Measurements from ENCODE around the gene RUNX1. TPM values are rescaled to one million over a fixed set of nuclear protein-coding genes. Genes with fewer than 3 reads are reported as not detected.

RUNX1 gene
- polyA plus RNA-seq (2013, experiment 1 of 2), result 7.3 TPM
- polyA plus RNA-seq (2013, experiment 2 of 2), result 5.3 TPM

DNA sequence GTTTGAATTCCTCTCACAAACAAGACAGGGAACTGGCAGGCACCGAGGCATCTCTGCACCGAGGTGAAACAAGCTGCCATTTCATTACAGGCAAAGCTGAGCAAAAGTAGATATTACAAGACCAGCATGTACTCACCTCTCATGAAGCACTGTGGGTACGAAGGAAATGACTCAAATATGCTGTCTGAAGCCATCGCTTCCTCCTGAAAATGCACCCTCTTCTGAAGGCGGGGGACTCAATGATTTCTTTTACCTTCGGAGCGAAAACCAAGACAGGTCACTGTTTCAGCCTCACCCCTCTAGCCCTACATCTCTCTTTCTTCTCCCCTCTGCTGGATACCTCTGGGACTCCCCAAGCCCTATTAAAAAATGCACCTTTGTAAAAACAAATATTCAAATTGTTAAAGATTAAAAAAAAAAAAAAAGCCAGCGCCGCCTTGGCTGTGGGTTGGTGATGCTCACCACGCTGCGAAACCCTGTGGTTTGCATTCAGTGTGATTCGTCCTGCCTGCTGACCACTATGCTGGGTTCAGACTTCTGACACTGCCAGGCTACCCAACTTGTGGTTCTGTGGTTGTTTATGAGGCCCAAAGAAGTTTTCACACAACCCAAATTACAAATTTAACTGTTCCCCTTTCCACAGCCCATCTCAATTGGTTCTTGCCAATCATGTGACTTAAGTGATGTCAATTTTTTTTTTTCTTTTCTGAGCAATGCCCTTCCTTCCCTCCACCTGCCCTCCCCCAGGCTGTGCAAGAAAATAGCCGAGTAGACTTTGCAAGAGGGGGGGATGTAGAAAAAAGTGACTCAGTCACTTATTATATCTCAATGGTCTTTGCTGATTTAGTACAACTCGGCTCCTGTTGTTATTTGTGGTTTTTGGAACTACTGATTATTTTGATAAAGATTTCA, at the start of gene RUNX1:
Gene RUNX1 (minus strand): TSS at position 597 of the 912 bp plus-strand sequence.
- Histone ChIP-seq H3K27ac (ENCODE audit: low read depth, low read length, severe bottlenecking) (no peak within 1 kb of the TSS), H3K36me3 (ENCODE audit: control insufficient read depth, insufficient read depth, low read length) (no peaks in the 10 kb centered on the region), H3K4me3 (ENCODE audit: extremely low read depth, insufficient read depth, low read length, poor library complexity, severe bottlenecking) (no peak within 1 kb of the TSS), H3K9me3 (ENCODE audit: control insufficient read depth, low read length) (peaks cover 12% of the 10 kb centered on the region), H3K4me1 (ENCODE audit: control insufficient read depth, insufficient read depth, low read length, poor library complexity, severe bottlenecking) (peaks cover 37% of the 10 kb centered on the region)
- WGBS, 2 experiments (ENCODE audit: insufficient coverage in 2 of 2), result 94% methylated on average over 6 of the region's 14 CpGs

DNA sequence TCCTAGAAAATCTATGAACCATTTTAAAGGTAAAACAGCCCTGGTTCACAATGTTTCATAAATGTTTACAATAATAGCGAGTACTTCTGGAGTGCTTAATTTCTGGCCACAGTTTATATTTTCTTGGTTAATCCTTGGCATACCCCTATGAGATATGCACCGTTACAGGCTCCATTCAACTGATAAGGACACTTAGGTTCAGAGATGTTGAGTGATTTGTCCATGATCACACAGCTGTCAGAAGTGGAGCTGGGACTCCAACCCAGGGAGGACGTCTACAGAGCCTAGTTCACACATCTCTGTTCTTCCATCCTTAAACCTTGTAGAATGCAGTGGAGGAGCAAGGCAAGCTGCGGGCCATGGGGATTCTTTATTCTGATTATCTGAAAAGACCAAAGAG, 48.4 kb upstream of the RUNX1 start:
- Histone ChIP-seq H3K27ac (ENCODE audit: low read depth, low read length, severe bottlenecking) (no peak overlapping the region), H3K4me1 (ENCODE audit: control insufficient read depth, insufficient read depth, low read length, poor library complexity, severe bottlenecking) (no peaks in the 10 kb centered on the region), H3K36me3 (ENCODE audit: control insufficient read depth, insufficient read depth, low read length) (no peaks in the 10 kb centered on the region), H3K4me3 (ENCODE audit: extremely low read depth, insufficient read depth, low read length, poor library complexity, severe bottlenecking) (no peak overlapping the region), H3K9me3 (ENCODE audit: control insufficient read depth, low read length) (no peaks in the 10 kb centered on the region)
- WGBS, 2 experiments (ENCODE audit: insufficient coverage in 2 of 2), result 80 to 100% methylated on average over 2 of the region's 4 CpGs

DNA sequence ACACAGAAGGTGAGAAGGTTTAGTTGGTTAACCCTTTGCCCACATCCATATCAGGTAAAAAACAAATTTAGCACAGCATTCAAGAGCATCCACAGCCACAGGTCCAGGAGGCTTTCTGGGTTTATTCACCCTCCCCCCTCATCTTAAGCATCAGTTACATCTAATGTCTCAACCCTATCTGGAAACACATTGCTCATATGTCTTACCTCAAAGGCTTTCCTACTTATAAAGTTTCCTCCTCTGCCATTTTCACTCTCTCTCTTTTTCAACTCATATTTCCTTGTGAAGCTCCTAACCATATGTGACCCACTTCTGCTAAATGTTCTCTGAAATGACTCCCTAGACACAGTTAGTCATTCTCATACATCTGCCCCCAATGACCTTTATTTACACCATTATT, 47.9 kb upstream of the RUNX1 start:
- no peaks in the 10 kb centered on the region for H3K9me3 ChIP-seq (ENCODE audit: control insufficient read depth, low read length)
- no peak overlapping the region for H3K4me3 ChIP-seq (ENCODE audit: extremely low read depth, insufficient read depth, low read length, poor library complexity, severe bottlenecking)
- no peak overlapping the region for H3K27ac ChIP-seq (ENCODE audit: low read depth, low read length, severe bottlenecking)
- no peaks in the 10 kb centered on the region for H3K36me3 ChIP-seq (ENCODE audit: control insufficient read depth, insufficient read depth, low read length)
- no peaks in the 10 kb centered on the region for H3K4me1 ChIP-seq (ENCODE audit: control insufficient read depth, insufficient read depth, low read length, poor library complexity, severe bottlenecking)

DNA sequence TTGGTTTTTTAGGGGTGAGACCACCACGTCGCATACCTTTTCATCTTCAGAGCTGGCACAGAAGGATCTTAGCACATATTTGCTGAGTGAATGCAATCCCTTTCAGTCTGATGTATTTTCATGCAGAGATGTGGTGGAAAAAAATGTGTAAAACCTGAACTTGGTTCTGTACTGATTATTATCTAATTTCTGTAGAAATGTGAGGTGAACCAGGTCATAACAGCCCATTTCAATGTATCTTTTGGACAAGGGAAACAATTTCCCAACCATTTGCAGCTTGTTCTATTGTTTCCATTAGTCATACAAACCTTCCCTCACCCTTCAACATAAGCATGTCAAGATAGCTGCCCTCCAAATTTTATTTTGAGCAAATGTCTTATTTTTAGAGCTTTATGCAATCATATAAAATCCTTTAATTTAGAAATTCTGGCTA, 46.8 kb upstream of the RUNX1 start:
- Histone ChIP-seq H3K4me3 (ENCODE audit: extremely low read depth, insufficient read depth, low read length, poor library complexity, severe bottlenecking) (no peak overlapping the region), H3K4me1 (ENCODE audit: control insufficient read depth, insufficient read depth, low read length, poor library complexity, severe bottlenecking) (no peaks in the 10 kb centered on the region), H3K27ac (ENCODE audit: low read depth, low read length, severe bottlenecking) (no peak overlapping the region), H3K36me3 (ENCODE audit: control insufficient read depth, insufficient read depth, low read length) (no peaks in the 10 kb centered on the region), H3K9me3 (ENCODE audit: control insufficient read depth, low read length) (no peaks in the 10 kb centered on the region)
- WGBS, 2 experiments (ENCODE audit: insufficient coverage in 2 of 2), result no CpG with 5 or more reads among the region's 2 CpGs

DNA sequence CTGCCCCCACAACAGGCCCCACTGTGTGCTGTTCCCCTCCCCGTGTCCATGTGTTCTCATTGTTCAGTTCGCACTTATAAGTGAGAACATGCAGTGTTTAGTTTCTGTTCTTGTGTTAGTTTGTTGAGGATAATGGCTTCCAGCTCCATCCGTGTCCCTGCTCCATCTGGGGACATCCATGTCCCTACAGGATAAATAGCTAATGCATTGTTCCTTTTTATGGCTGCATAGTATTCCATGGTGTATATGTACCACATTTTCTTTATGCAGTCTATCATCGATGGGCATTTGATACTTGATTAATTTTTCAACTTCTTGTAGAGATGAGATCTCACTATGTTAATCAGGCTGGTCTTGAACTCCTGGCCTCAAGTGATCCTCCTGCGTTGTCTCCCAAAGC, 44.4 kb upstream of the RUNX1 start:
- Histone ChIP-seq H3K4me3 (ENCODE audit: extremely low read depth, insufficient read depth, low read length, poor library complexity, severe bottlenecking) (no peak overlapping the region), H3K4me1 (ENCODE audit: control insufficient read depth, insufficient read depth, low read length, poor library complexity, severe bottlenecking) (no peaks in the 10 kb centered on the region), H3K27ac (ENCODE audit: low read depth, low read length, severe bottlenecking) (no peak overlapping the region), H3K36me3 (ENCODE audit: control insufficient read depth, insufficient read depth, low read length) (no peaks in the 10 kb centered on the region), H3K9me3 (ENCODE audit: control insufficient read depth, low read length) (no peaks in the 10 kb centered on the region)
- 100% methylated on average over 1 to 2 of the region's 5 CpGs for WGBS, 2 experiments (ENCODE audit: insufficient coverage in 2 of 2)

DNA sequence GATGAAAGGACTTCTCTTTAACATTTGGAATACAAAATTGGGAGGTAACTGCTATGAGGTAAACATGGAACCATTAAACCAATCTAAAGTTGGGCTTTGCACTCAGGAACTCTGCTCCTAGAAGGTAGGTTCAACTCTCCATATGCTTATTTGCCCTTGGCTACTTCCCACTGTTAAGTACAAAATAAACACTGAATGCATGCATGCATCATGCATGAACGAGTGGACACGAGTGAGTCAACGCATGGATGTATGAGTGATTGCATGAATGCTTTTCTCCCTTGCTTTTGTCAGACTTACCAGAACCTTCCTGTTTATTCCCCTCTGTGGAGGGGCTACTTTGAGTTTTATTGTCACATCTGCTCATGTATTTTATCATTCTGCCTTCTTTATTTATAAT, 42.4 kb upstream of the RUNX1 start:
- H3K27ac ChIP-seq (ENCODE audit: low read depth, low read length, severe bottlenecking), result no peak overlapping the region
- peaks cover 7% of the 10 kb centered on the region for H3K4me1 ChIP-seq (ENCODE audit: control insufficient read depth, insufficient read depth, low read length, poor library complexity, severe bottlenecking)
- H3K36me3 ChIP-seq (ENCODE audit: control insufficient read depth, insufficient read depth, low read length), result no peaks in the 10 kb centered on the region
- no peaks in the 10 kb centered on the region for H3K9me3 ChIP-seq (ENCODE audit: control insufficient read depth, low read length)
- no peak overlapping the region for H3K4me3 ChIP-seq (ENCODE audit: extremely low read depth, insufficient read depth, low read length, poor library complexity, severe bottlenecking)
- 90 to 100% methylated on average over 1 to 3 of the region's 3 CpGs for WGBS, 2 experiments (ENCODE audit: insufficient coverage in 2 of 2)

DNA sequence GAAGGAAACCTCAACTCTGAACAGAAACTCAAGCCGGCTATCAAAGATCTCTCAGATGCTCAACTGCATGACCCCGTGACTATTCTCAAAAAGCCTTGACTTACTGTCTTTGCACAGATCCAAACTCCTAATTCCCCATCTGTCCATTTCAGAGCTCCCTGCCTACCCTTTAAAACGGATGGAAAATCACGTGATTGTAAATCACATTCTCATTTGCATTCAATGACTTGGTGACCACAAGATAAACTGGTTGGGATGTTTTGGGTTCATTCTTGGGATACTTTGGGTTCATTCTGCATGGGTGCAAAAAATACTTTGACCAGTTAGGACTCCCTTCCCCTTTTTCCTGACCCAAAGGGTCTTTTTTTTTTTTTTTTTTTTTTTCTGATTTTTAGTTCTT, 41.3 kb upstream of the RUNX1 start:
- H3K27ac ChIP-seq (ENCODE audit: low read depth, low read length, severe bottlenecking), result no peak overlapping the region
- H3K36me3 ChIP-seq (ENCODE audit: control insufficient read depth, insufficient read depth, low read length), result no peaks in the 10 kb centered on the region
- no peak overlapping the region for H3K4me3 ChIP-seq (ENCODE audit: extremely low read depth, insufficient read depth, low read length, poor library complexity, severe bottlenecking)
- H3K4me1 ChIP-seq (ENCODE audit: control insufficient read depth, insufficient read depth, low read length, poor library complexity, severe bottlenecking), result peaks cover 10% of the 10 kb centered on the region
- H3K9me3 ChIP-seq (ENCODE audit: control insufficient read depth, low read length), result no peaks in the 10 kb centered on the region
- WGBS, 2 experiments (ENCODE audit: insufficient coverage in 2 of 2), result 64 to 71% methylated on average over 3 to 4 of the region's 4 CpGs

DNA sequence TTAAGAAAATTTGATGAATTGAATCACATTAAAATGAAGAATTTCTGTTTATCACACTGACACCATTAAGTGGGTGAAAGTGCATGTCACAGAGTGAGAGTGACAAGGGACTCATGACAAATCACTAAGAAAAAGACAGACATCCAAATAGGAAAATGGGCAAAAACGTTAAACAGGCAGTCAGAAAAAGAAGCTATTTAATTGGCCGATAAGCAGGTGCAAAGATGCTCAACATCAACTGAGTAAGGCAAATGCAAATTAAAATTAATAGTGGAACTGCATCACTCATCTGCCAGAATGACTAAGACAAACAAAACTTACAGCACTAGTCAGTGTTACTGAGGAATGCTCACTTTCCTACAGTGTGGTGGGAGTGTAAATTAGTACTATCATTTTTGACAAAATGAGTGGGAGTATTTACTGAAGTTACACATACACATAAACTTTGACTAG, 39.2 kb upstream of the RUNX1 start:
- 100% methylated on average over 2 of the region's 2 CpGs for WGBS, 2 experiments (ENCODE audit: insufficient coverage in 2 of 2)
- no peak overlapping the region for H3K4me3 ChIP-seq (ENCODE audit: extremely low read depth, insufficient read depth, low read length, poor library complexity, severe bottlenecking)

DNA sequence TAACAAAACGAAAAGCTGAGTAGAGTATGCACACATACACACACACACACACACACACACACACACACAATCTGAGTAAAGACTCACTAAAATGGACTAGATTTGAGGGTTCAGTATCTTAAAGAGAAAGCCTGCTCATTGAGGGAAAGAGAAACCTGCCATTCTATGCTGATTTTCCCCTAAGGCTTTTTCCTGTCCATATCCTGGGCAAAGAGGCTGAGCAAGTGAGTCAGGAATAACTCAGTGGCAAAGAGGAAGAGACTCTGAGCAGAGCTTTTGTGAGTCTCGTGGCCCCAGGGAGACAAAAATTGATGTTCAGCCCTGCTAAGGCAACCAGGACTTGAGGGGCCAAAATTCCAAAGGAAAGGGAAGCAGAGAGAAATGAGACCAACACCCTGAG, 37.3 kb upstream of the RUNX1 start:
- H3K9me3 ChIP-seq (ENCODE audit: control insufficient read depth, low read length), result peaks cover 16% of the 10 kb centered on the region
- H3K4me3 ChIP-seq (ENCODE audit: extremely low read depth, insufficient read depth, low read length, poor library complexity, severe bottlenecking), result no peak overlapping the region
- peak overlapping the region; percentile 55 for H3K27ac ChIP-seq (ENCODE audit: low read depth, low read length, severe bottlenecking)
- peaks cover 10% of the 10 kb centered on the region for H3K4me1 ChIP-seq (ENCODE audit: control insufficient read depth, insufficient read depth, low read length, poor library complexity, severe bottlenecking)
- no peaks in the 10 kb centered on the region for H3K36me3 ChIP-seq (ENCODE audit: control insufficient read depth, insufficient read depth, low read length)
- WGBS, 2 experiments (ENCODE audit: insufficient coverage in 2 of 2), result 64 to 89% methylated on average over 1 of the region's 2 CpGs

More for the DNA sequence above, 39.2 kb upstream of the RUNX1 start:
- no peaks in the 10 kb centered on the region for H3K36me3 ChIP-seq (ENCODE audit: control insufficient read depth, insufficient read depth, low read length)
- peaks cover 8% of the 10 kb centered on the region for H3K9me3 ChIP-seq (ENCODE audit: control insufficient read depth, low read length)
- peaks cover 10% of the 10 kb centered on the region for H3K4me1 ChIP-seq (ENCODE audit: control insufficient read depth, insufficient read depth, low read length, poor library complexity, severe bottlenecking)
- H3K27ac ChIP-seq (ENCODE audit: low read depth, low read length, severe bottlenecking), result no peak overlapping the region

DNA sequence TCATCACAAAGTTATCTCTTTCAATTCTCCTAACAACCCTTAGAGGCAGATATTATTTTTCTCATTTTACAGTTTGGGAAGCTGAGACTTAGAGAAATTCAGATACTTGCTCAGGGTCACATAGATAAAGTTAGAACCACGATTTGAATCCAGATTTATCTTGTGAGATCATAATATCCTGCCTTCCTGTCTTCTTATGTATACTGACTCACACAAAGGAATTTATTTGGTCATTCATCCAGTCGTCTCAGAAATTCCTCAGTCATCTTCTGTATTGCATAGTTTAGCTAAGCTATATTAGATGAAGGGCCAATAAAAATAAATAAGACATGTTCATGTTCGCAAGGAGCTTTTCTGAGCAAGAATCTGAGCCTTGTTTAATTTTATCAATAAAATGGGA, 35.8 kb upstream of the RUNX1 start:
- no peaks in the 10 kb centered on the region for H3K36me3 ChIP-seq (ENCODE audit: control insufficient read depth, insufficient read depth, low read length)
- 78 to 100% methylated on average over 1 of the region's 3 CpGs for WGBS, 2 experiments (ENCODE audit: insufficient coverage in 2 of 2)
- no peak overlapping the region for H3K4me3 ChIP-seq (ENCODE audit: extremely low read depth, insufficient read depth, low read length, poor library complexity, severe bottlenecking)
- H3K9me3 ChIP-seq (ENCODE audit: control insufficient read depth, low read length), result peaks cover 16% of the 10 kb centered on the region
- H3K27ac ChIP-seq (ENCODE audit: low read depth, low read length, severe bottlenecking), result no peak overlapping the region
- peaks cover 10% of the 10 kb centered on the region for H3K4me1 ChIP-seq (ENCODE audit: control insufficient read depth, insufficient read depth, low read length, poor library complexity, severe bottlenecking)

DNA sequence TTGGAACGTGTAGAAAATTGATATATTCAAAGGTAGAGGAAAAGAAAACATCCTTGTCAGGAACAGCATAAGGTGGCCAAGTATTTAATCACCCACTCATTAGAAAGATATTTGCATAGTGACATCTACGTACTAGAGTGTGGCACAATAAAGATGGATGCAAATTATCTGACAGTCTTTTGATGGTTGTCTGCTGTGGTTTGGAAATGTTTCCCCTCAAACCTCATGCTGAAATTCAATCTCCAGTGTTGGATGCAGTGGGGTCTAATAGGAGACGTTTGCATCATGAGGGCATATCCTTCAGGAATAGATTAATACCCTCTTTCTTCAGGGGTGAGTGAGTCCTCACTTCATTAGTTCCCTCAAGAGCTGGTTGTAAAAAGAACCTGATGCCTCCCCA, 34.1 kb upstream of the RUNX1 start:
- Histone ChIP-seq H3K4me1 (ENCODE audit: control insufficient read depth, insufficient read depth, low read length, poor library complexity, severe bottlenecking) (peaks cover 10% of the 10 kb centered on the region), H3K9me3 (ENCODE audit: control insufficient read depth, low read length) (peaks cover 16% of the 10 kb centered on the region), H3K4me3 (ENCODE audit: extremely low read depth, insufficient read depth, low read length, poor library complexity, severe bottlenecking) (no peak overlapping the region), H3K36me3 (ENCODE audit: control insufficient read depth, insufficient read depth, low read length) (no peaks in the 10 kb centered on the region), H3K27ac (ENCODE audit: low read depth, low read length, severe bottlenecking) (no peak overlapping the region)
- 100% methylated on average over 1 of the region's 3 CpGs for WGBS, 2 experiments (ENCODE audit: insufficient coverage in 2 of 2)
